NCI-H510A treated with DMSO at 0.1 percent for 48 hours (cell line): ENCODE results near the gene CORO1C.

Experiments used
- DNase-seq: peaks from one replicate; lab custom pipeline; 2025; lab: John Stamatoyannopoulos, UW

The CORO1C gene

GRCh38 chr12:108696111-108696995 is 35.0 kb downstream of the CORO1C start:
- no peak for DNase-seq

- no peak for DNase-seq
Observed at GRCh38 chr12:108694812-108695278, 36.5 kb downstream of the CORO1C start.

GRCh38 chr12:108693751-108694150 is 37.6 kb downstream of the CORO1C start:
- no peak for DNase-seq

GRCh38 chr12:108693186-108693730 is 38.1 kb downstream of the CORO1C start:
- no peak for DNase-seq

GRCh38 chr12:108691998-108692808 is 39.1 kb downstream of the CORO1C start:
- DNase-seq: peak; percentile 80

GRCh38 chr12:108691175-108691997 is 39.9 kb downstream of the CORO1C start:
- peak; percentile 91 for DNase-seq

GRCh38 chr12:108690542-108691174 is 40.7 kb downstream of the CORO1C start:
- DNase-seq: no peak

GRCh38 chr12:108690191-108690518 is 41.2 kb downstream of the CORO1C start:
- DNase-seq: peak; percentile 55

GRCh38 chr12:108689314-108690190 is 41.8 kb downstream of the CORO1C start:
- peak; percentile 55 for DNase-seq

- DNase-seq: no peak
Observed at GRCh38 chr12:108686780-108687179, 44.5 kb downstream of the CORO1C start.

GRCh38 chr12:108685469-108686260 is 45.7 kb downstream of the CORO1C start:
- peak; percentile 22 for DNase-seq

GRCh38 chr12:108683906-108684556 is 47.3 kb downstream of the CORO1C start:
- DNase-seq: no peak

GRCh38 chr12:108681317-108681716 is 50.0 kb downstream of the CORO1C start:
- DNase-seq: no peak

- no peak for DNase-seq
Observed at GRCh38 chr12:108679106-108679681, 52.1 kb downstream of the CORO1C start.

- DNase-seq: no peak
Observed at GRCh38 chr12:108678104-108678730, 53.1 kb downstream of the CORO1C start.

- DNase-seq: no peak
Observed at GRCh38 chr12:108677381-108677780, 53.9 kb downstream of the CORO1C start.

GRCh38 chr12:108676707-108677106 is 54.6 kb downstream of the CORO1C start:
- no peak for DNase-seq

- DNase-seq: no peak
Observed at GRCh38 chr12:108675792-108676191, 55.5 kb downstream of the CORO1C start.
